GM19043 (cell line): ENCODE measurements around the gene RELA.

ENCODE experiments used
- ATAC-seq: cut with Tn5 transposase; IDR thresholded peaks from one replicate; pipeline ENCODE4 v1.9.1; 2021; ENCODE audit warnings: low read depth; ENCODE audit not compliant: unreplicated experiment

Gene RELA

GRCh38 chr11:65634905-65635731 lies 27.6 kb downstream of the RELA start:
- no peak for ATAC-seq

GRCh38 chr11:65634440-65634839 lies 28.3 kb downstream of the RELA start:
- ATAC-seq = no peak

GRCh38 chr11:65634109-65634436 lies 28.6 kb downstream of the RELA start:
- ATAC-seq = no peak

GRCh38 chr11:65633390-65634108 lies 29.2 kb downstream of the RELA start:
- ATAC-seq = no peak

- no peak for ATAC-seq
Measured at GRCh38 chr11:65630215-65630614, 32.5 kb downstream of the RELA start.

GRCh38 chr11:65629579-65629978 lies 33.1 kb downstream of the RELA start:
- no peak for ATAC-seq

- ATAC-seq = no peak
Measured at GRCh38 chr11:65627202-65627601, 35.5 kb downstream of the RELA start.

- ATAC-seq = no peak
Measured at GRCh38 chr11:65625628-65626342, 36.9 kb downstream of the RELA start.

GRCh38 chr11:65624931-65625627 lies 37.6 kb downstream of the RELA start:
- no peak for ATAC-seq

GRCh38 chr11:65623852-65624616 lies 38.7 kb downstream of the RELA start:
- no peak for ATAC-seq

GRCh38 chr11:65623177-65623576 lies 39.5 kb downstream of the RELA start:
- no peak for ATAC-seq

GRCh38 chr11:65622011-65622410 lies 40.7 kb downstream of the RELA start:
- ATAC-seq = no peak

GRCh38 chr11:65621460-65621859 lies 41.3 kb downstream of the RELA start:
- no peak for ATAC-seq

- ATAC-seq = no peak
Measured at GRCh38 chr11:65620666-65621065, 42.0 kb downstream of the RELA start.

- ATAC-seq = no peak
Measured at GRCh38 chr11:65619281-65619928, 43.3 kb downstream of the RELA start.

- no peak for ATAC-seq
Measured at GRCh38 chr11:65618763-65619162, 44.0 kb downstream of the RELA start.

GRCh38 chr11:65617990-65618751 lies 44.5 kb downstream of the RELA start:
- ATAC-seq = no peak

- ATAC-seq = no peak
Measured at GRCh38 chr11:65617136-65617850, 45.4 kb downstream of the RELA start.
